ENCODE data around the gene ERFL.

Gene ERFL

DNA sequence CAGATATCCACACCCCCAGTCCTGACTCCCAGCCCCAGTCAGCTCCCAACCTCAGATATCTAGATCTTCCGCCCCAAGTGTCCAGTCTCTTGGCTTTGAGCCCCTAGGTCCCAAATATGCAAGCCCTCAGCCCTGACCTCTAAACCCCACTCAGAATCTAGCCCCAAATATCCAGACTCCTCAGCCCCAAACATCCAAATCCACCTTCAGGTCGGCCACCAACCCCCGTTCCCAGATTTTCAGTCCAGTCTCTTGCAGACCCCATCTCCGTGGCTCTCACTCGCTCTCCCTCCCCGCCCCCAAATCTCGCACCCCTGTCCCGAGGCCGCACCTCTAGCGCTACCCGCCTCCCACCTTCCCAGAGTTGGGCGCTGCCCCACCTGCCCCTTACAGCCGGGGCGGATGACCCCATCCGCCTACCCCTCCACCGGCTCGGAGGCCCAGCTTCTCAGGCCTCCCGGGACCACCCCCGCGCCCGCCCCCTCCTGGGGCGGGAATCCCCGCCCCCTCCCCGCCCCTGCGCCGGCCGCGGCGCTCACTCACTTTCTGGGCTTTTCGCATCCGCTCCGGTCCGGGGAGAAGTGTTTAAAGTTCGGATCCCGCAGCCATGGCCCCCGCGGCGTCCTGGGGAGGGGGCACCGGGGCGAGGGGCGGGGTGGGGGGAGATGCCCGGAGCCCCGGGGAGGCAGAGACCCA is 604 bp downstream of the ERFL start:
- peak; percentile 76 for DNase-seq (ENCODE audit: low spot score)
- in situ Hi-C loops (cut with MboI; ENCODE audit: low pct_unique_long_range_greater_than_20kb, low sequenced_read_pairs, unreplicated experiment) = no loop called here
- no peak for TF ChIP-seq CTCF (IDR thresholded peaks at IDR 0.05; ENCODE audit: extremely low read depth, insufficient read depth, missing control alignments)

DNA sequence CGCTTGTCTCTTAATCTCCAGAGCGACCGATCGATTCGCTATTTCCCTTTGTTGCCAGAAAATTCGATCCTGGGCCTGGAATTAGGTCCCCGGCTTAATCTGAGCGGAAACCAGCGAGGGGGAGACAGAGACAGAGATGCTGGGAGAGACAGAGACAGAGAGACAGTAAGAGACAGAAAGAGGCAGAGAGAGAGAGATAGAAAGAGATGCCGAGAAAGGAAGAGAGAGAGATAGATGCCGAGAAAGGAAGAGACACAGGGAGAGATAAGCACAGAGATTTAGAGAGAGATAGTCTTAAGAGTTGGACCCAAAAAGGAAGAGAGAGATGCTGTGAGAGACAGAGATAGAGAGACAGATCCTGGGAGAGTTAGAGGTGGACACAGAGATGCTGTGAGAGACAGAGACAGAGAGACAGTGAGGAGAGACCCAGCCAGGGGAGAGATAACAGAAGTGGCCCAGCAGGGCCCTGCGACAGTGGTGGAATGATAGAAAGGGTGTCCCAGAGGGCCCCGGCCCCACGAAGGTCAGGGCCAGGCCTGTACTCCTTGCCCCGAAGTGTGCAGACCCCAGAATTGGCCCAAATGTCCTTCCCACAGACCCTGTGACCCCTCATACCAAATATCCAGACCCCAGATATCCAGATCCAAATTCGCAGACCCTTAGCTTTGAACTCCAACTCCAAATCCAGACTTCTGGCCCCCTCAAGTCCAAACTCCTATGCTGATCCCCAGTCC is 1.3 kb downstream of the ERFL start:
- no peak for TF ChIP-seq CTCF (IDR thresholded peaks at IDR 0.05; ENCODE audit: extremely low read depth, insufficient read depth, missing control alignments)
- no peak for DNase-seq (ENCODE audit: low spot score)
- in situ Hi-C loops (cut with MboI; ENCODE audit: low pct_unique_long_range_greater_than_20kb, low sequenced_read_pairs, unreplicated experiment) = no loop called here

DNA sequence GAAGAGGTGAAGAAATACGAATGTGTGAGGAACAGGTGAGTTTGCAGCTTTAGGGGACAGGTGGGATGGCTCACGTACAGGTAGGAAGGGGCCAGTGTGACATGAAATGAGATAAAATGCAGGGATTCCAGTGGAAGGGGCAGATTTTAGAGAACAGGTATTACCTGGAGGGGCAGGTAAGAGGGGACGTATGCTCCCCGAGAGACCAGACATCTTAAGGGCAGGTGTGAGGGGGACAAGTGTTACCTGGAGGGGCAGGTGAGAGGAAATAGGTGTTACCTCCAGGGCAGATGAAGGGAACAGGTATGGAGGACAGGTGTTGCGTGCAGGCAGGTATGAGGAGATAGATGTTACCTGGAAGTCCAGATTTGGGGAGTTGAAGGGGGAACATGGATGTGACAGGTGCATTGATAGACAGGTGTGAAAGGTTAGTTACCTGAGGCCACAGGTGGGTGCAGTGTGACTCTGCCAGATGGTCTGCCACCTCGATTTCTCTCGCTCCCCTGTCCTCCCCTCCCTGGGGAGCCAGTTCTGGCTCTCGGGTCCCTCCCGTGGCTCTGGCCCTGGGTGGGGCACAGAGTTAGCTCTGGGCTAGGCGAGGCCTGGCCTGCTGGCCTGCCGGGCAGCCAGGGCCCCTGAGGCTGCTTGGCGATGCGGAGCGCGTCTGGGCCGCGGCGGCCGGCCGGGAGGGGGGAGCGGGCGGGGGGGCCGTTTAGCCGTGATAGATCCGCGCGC is 2.1 kb downstream of the ERFL start:
- no peak for DNase-seq (ENCODE audit: low spot score)
- no peak for TF ChIP-seq CTCF (IDR thresholded peaks at IDR 0.05; ENCODE audit: extremely low read depth, insufficient read depth, missing control alignments)
- in situ Hi-C loops (cut with MboI; ENCODE audit: low pct_unique_long_range_greater_than_20kb, low sequenced_read_pairs, unreplicated experiment) = no loop called here

DNA sequence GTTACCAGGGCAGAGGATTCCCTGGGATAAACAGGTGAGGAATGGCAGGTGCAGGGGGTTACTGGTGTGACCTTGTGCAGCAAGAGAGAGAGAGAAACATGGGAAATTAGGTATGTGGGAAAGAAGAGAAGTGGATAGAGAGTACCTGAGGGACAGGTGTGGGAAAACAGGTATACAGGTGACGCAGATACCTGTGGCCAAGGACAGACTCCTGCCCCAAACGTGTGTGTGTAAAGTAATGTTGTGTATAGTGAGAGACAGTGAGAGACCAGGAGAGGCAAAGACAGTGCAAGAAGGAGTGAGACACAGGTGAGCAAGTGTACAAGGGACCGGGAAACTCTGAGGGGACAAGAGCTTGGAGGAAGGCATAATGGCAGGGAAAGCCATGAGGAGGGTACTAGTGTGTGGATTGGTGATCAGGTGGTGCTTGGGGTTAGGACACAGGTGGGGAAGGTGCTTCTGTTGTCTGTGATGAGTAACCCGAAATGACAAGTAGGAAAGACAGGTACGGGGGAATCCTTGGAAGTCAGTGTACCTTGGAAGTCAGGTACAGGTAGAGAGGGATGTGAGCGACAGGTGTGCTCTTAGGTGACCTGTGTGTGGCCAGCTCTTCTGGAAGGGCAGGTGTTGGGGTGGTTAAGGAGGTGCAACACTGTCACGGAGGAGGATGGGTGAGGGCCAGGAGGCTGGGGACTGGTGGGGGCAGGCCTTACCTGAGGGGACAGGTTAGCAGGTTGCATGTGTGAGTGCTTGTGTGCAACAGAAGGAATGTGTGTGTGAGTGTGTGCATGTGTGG is 2.8 kb downstream of the ERFL start:
- in situ Hi-C loops (cut with MboI; ENCODE audit: low pct_unique_long_range_greater_than_20kb, low sequenced_read_pairs, unreplicated experiment) = no loop called here
- no peak for DNase-seq (ENCODE audit: low spot score)
- no peak for TF ChIP-seq CTCF (IDR thresholded peaks at IDR 0.05; ENCODE audit: extremely low read depth, insufficient read depth, missing control alignments)

DNA sequence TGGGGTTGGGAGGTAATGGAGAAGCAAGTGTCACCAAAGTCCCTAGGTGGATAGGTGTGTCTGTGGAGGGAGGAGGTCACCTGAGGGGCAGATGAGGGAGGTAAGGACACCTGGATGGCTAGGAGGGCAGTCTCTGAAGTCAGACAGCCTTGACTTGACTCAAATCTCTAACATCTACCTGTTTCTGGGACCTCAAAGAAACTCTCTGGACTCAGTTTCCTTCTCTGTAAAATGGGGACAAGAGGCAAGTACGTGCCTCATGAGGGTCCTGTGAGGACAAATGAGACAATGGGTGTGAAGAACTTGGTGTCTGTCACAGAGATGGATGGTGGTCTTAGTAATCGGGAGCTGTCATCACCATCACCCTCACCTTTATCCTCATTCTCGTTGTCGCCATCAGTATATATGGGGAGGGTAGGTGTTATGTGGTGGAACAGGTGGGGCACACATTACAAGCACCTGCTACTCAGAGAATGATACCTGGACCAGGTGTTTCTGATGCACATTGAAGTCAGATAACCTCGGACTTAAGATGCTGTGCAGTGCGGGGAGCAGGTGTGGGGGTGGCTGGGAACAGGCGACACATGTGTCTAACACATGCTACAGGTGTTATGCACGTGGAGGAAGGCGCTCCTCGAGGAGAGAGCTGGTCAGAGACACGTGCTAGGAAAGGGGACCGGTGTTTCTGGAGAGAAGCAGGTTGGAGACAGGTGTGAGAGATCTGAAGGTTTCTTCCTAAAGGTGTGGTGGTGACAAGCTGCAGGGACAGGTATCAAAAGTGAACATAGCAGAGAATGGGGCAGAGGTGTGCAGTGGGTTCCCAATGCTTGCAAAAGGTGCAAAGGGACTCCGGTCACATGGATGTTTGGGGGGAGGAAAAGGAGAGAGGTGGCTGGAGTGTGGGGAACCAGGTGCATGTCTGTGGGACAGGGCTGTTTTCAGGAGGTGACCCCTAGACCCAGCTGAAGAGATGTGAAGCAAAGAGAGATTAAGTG is 3.8 kb downstream of the ERFL start:
- no peak for TF ChIP-seq CTCF (IDR thresholded peaks at IDR 0.05; ENCODE audit: extremely low read depth, insufficient read depth, missing control alignments)
- in situ Hi-C loops (cut with MboI; ENCODE audit: low pct_unique_long_range_greater_than_20kb, low sequenced_read_pairs, unreplicated experiment) = no loop called here
- no peak for DNase-seq (ENCODE audit: low spot score)

Data from GM13977 (cell line).